ENCODE data around the gene PTRHD1. TPM values are rescaled to one million over a fixed set of nuclear protein-coding genes. Genes with fewer than 3 reads are reported as not detected.

The PTRHD1 gene
- total and polyA plus RNA-seq, 10 of the 15 experiments (the other 5 are each of a cell fraction or from before 2014, with no cell fraction given), result 15.9 to 64.2 (median 45.0) TPM

DNA sequence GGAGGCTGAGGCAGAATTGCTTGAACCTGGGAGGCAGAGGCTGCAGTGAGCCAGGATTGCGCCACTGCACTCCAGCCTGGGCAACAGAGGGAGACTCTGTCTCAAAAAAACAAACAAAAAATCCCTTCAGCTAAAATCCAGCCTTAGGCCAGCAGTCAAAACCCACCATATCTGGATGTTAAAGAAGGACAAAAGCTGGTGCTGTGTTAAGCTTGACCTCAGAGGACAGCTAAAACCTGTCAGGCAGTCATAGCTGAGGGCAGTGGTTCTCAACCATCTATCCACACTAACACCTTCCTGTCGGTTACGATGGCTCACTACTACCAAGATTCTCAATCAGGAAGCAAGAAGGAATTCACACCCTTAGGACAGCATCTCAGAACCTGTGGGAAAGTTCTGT, 9.6 kb downstream of the PTRHD1 start (continued):
- TF ChIP-seq, protein P1, sequence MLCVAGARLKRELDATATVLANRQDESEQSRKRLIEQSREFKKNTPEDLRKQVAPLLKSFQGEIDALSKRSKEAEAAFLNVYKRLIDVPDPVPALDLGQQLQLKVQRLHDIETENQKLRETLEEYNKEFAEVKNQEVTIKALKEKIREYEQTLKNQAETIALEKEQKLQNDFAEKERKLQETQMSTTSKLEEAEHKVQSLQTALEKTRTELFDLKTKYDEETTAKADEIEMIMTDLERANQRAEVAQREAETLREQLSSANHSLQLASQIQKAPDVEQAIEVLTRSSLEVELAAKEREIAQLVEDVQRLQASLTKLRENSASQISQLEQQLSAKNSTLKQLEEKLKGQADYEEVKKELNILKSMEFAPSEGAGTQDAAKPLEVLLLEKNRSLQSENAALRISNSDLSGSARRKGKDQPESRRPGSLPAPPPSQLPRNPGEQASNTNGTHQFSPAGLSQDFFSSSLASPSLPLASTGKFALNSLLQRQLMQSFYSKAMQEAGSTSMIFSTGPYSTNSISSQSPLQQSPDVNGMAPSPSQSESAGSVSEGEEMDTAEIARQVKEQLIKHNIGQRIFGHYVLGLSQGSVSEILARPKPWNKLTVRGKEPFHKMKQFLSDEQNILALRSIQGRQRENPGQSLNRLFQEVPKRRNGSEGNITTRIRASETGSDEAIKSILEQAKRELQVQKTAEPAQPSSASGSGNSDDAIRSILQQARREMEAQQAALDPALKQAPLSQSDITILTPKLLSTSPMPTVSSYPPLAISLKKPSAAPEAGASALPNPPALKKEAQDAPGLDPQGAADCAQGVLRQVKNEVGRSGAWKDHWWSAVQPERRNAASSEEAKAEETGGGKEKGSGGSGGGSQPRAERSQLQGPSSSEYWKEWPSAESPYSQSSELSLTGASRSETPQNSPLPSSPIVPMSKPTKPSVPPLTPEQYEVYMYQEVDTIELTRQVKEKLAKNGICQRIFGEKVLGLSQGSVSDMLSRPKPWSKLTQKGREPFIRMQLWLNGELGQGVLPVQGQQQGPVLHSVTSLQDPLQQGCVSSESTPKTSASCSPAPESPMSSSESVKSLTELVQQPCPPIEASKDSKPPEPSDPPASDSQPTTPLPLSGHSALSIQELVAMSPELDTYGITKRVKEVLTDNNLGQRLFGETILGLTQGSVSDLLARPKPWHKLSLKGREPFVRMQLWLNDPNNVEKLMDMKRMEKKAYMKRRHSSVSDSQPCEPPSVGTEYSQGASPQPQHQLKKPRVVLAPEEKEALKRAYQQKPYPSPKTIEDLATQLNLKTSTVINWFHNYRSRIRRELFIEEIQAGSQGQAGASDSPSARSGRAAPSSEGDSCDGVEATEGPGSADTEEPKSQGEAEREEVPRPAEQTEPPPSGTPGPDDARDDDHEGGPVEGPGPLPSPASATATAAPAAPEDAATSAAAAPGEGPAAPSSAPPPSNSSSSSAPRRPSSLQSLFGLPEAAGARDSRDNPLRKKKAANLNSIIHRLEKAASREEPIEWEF (IDR thresholded peaks at IDR 0.05; ENCODE audit: insufficient replicate concordance, low read depth, low read length), result no peak
- TF ChIP-seq, protein P2, sequence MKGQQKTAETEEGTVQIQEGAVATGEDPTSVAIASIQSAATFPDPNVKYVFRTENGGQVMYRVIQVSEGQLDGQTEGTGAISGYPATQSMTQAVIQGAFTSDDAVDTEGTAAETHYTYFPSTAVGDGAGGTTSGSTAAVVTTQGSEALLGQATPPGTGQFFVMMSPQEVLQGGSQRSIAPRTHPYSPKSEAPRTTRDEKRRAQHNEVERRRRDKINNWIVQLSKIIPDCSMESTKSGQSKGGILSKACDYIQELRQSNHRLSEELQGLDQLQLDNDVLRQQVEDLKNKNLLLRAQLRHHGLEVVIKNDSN (IDR thresholded peaks at IDR 0.05; ENCODE audit: borderline replicate concordance, extremely low read length, insufficient read depth, low read depth, low read length), result no peak
- no peak for TF ChIP-seq PAX5 (IDR thresholded peaks at IDR 0.05; ENCODE audit: borderline replicate concordance, low read depth, low read length)
- TF ChIP-seq MEF2B (IDR thresholded peaks at IDR 0.05; ENCODE audit: partially characterized antibody, poor library complexity, severe bottlenecking), result no peak
- no peak for TF ChIP-seq STAT1 (conservative IDR thresholded peaks at IDR 0.05)

DNA sequence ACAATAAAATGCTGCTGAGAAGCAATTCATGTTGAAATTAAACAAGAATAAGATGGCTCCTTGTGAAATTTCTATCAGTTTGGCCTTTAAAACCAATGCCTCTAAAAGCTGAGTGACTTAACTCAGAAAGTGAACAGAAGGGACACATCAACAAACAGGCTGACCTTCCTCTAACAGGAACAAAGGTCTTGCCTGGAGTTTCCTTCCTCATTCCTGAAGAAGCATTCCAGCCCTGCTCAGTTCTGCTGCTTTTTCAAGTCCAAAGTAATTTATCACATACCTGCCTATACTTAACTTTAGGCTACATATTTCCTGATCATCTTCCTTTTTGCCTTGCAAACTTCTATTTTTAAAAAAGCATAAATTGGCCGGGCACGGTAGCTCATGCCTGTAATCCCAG, 14.1 kb downstream of the PTRHD1 start:
- ATAC-seq (no peak), FAIRE-seq (no peak), DNase-seq (ENCODE audit: low read depth, low spot score) (no peak)
- 100% methylated on average over 2 of the region's 2 CpGs for WGBS (ENCODE audit: insufficient coverage, insufficient replicate concordance, low lambda C conversion rate, missing lambda C conversion rate)
- POLR2A ChIA-PET, result interaction anchor here (1.2 kb wide), 1 partner anchor 14 kb away, joined by 3 read pairs; the partner anchor contains the start of genes CENPO and PTRHD1
- in situ Hi-C loops (cut with MboI) (no loop called here), intact Hi-C loops (cut with micrococcal nuclease; ENCODE audit: unreplicated experiment) (no loop called here)
- SMC1A ChIA-PET (ENCODE audit: uncharacterized antibody, unreplicated experiment), result interaction anchor here (0.7 to 2.2 kb wide), 6 partner anchors 8 to 369 kb away, joined by 3 to 6 read pairs (median 3); no protein-coding TSS in a partner anchor
- no TSS peak for BruUV-seq (replicated peaks)
- H2AFZ ChIP-seq (ENCODE audit: control insufficient read depth, low read depth, low read length), result no peak overlapping the region
- no peak overlapping the region for H3K9ac ChIP-seq (ENCODE audit: control insufficient read depth, insufficient read depth, low read length)
- H3K4me3 ChIP-seq, result no peak overlapping the region
- no peaks in the 10 kb centered on the region for H3K79me2 ChIP-seq (ENCODE audit: control insufficient read depth, insufficient read depth, low read length)
- no peak overlapping the region for H3K4me2 ChIP-seq (ENCODE audit: control insufficient read depth, insufficient read depth)
- RAD21 ChIA-PET (ENCODE audit: unreplicated experiment), result no interaction called here
- H3K9me3 ChIP-seq (replicated peaks; ENCODE audit: control insufficient read depth, insufficient read depth, low read length), result no peaks in the 10 kb centered on the region; the same call in 2 of the 3 replicates
- H3K27me3 ChIP-seq (replicated peaks in 1 of 2; ENCODE audit: control insufficient read depth in 2 of 2, insufficient read depth in 2 of 2, low read length in 1 of 2), result no peaks in the 10 kb centered on the region
- no peaks in the 10 kb centered on the region for H3K4me1 ChIP-seq (ENCODE audit: control insufficient read depth, insufficient read depth, low read length)
- H4K20me1 ChIP-seq (ENCODE audit: control insufficient read depth, insufficient read depth), result no peaks in the 10 kb centered on the region
- no peak overlapping the region for H3K27ac ChIP-seq (ENCODE audit: control insufficient read depth, insufficient read depth)
- CTCF ChIA-PET, result interaction anchor here (0.8 to 2.2 kb wide), 6 partner anchors 10 to 310 kb away, joined by 3 to 6 read pairs (median 4); partner anchors contain the start of genes CENPO and PTRHD1
- no peaks in the 10 kb centered on the region for H3K36me3 ChIP-seq (ENCODE audit: control insufficient read depth in 2 of 2, insufficient read depth in 2 of 2, low read length in 1 of 2)
- TF ChIP-seq, protein P3, sequence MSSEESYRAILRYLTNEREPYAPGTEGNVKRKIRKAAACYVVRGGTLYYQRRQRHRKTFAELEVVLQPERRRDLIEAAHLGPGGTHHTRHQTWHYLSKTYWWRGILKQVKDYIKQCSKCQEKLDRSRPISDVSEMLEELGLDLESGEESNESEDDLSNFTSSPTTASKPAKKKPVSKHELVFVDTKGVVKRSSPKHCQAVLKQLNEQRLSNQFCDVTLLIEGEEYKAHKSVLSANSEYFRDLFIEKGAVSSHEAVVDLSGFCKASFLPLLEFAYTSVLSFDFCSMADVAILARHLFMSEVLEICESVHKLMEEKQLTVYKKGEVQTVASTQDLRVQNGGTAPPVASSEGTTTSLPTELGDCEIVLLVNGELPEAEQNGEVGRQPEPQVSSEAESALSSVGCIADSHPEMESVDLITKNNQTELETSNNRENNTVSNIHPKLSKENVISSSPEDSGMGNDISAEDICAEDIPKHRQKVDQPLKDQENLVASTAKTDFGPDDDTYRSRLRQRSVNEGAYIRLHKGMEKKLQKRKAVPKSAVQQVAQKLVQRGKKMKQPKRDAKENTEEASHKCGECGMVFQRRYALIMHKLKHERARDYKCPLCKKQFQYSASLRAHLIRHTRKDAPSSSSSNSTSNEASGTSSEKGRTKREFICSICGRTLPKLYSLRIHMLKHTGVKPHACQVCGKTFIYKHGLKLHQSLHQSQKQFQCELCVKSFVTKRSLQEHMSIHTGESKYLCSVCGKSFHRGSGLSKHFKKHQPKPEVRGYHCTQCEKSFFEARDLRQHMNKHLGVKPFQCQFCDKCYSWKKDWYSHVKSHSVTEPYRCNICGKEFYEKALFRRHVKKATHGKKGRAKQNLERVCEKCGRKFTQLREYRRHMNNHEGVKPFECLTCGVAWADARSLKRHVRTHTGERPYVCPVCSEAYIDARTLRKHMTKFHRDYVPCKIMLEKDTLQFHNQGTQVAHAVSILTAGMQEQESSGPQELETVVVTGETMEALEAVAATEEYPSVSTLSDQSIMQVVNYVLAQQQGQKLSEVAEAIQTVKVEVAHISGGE (CRISPR knock-in tag; IDR thresholded peaks at IDR 0.05), result no peak
- TF ChIP-seq NR2C1 (IDR thresholded peaks at IDR 0.05) (no peak), ATF7 (IDR thresholded peaks at IDR 0.05; ENCODE audit: low read depth) (no peak)
- TF ChIP-seq, protein P4, sequence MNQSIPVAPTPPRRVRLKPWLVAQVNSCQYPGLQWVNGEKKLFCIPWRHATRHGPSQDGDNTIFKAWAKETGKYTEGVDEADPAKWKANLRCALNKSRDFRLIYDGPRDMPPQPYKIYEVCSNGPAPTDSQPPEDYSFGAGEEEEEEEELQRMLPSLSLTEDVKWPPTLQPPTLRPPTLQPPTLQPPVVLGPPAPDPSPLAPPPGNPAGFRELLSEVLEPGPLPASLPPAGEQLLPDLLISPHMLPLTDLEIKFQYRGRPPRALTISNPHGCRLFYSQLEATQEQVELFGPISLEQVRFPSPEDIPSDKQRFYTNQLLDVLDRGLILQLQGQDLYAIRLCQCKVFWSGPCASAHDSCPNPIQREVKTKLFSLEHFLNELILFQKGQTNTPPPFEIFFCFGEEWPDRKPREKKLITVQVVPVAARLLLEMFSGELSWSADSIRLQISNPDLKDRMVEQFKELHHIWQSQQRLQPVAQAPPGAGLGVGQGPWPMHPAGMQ (IDR thresholded peaks at IDR 0.05; ENCODE audit: borderline replicate concordance), result no peak
